H1 (cell line): ENCODE results near the gene TSPAN17. TPM values are rescaled to one million over a fixed set of nuclear protein-coding genes. Genes with fewer than 3 reads are reported as not detected.

Experiments used
- EGR1 ChIP-seq: IDR thresholded peaks from 2 replicates; pipeline ENCODE4 v1.6.1; 2011; ENCODE audit warnings: low read depth, low read length, borderline replicate concordance
- EZH2 ChIP-seq: fragments of 200-600 bp; sonication (generic); IDR thresholded peaks from 2 replicates; pipeline ENCODE4 v1.7.1; 2012; ENCODE audit warnings: low read depth, mild to moderate bottlenecking, moderate library complexity, low read length, inconsistent platforms; ENCODE audit not compliant: severe bottlenecking
- FOSL1 ChIP-seq: IDR thresholded peaks from 2 replicates; pipeline ENCODE4 v1.6.1; 2011; ENCODE audit warnings: mild to moderate bottlenecking, low read depth, low read length, moderate library complexity; ENCODE audit not compliant: insufficient read depth
- JUN ChIP-seq: IDR thresholded peaks from 2 replicates; pipeline ENCODE4 v1.6.1; 2011; ENCODE audit warnings: low read depth, mild to moderate bottlenecking, improper control_type of control experiment, low read length
- JUND ChIP-seq: IDR thresholded peaks from 2 replicates; pipeline ENCODE4 v1.6.1; 2011; ENCODE audit warnings: mild to moderate bottlenecking, improper control_type of control experiment, low read length
- NANOG ChIP-seq: IDR thresholded peaks from 2 replicates; pipeline ENCODE4 v1.6.1; 2011; ENCODE audit warnings: low read length, low read depth, mild to moderate bottlenecking, inconsistent platforms; ENCODE audit not compliant: insufficient read depth, poor library complexity, severe bottlenecking
- NRF1 ChIP-seq: IDR thresholded peaks from 2 replicates; pipeline ENCODE4 v1.6.1; 2011; ENCODE audit warnings: mild to moderate bottlenecking, low read depth, low read length, improper control_type of control experiment
- POU5F1 ChIP-seq: IDR thresholded peaks from 2 replicates; pipeline ENCODE4 v1.6.1; 2011; ENCODE audit warnings: low read depth, mild to moderate bottlenecking, low read length, moderate library complexity
- SIRT6 ChIP-seq: IDR thresholded peaks from one replicate; pipeline ENCODE4 v1.7.1; 2012; ENCODE audit warnings: low read length, inconsistent platforms
- SIX5 ChIP-seq: IDR thresholded peaks from 2 replicates; pipeline ENCODE4 v1.6.1; 2011; ENCODE audit warnings: mild to moderate bottlenecking, low read depth, low read length
- ZNF274 ChIP-seq: IDR thresholded peaks from 2 replicates; pipeline ENCODE4 v1.7.0; 2012; ENCODE audit warnings: low read length, borderline replicate concordance; ENCODE audit errors: extremely low read depth
- polyA plus RNA-seq, 7 experiments: library from polyadenylated mRNA; depleted of rRNA in 3 of 7; stranded (reverse) in 5 of 7; unstranded in 2 of 7; fragments of >200 nt in 5 of 7; fragments of 200-250 nt in 2 of 7; gene quantifications; 1 replicate in 5 of 7; 2 replicates in 1 of 7; 4 replicates in 1 of 7; pipeline versions ENCODE4 v1.2.1 to v1.2.3, GENCODE V29; 2011 to 2013; ENCODE audit warnings: missing spikeins in 2 of 7, mixed read lengths in 2 of 7
- total RNA-seq: library from RNA; stranded (reverse); fragmentation: NEBNext Ultra II Directional; extraction: Animal tissue kit (Norgen Biotek cat#: 25700); gene quantifications from 2 replicates; pipeline ENCODE4 v1.2.1, GENCODE V29; 2021
- TF ChIP-seq, protein P1 (sequence below): IDR thresholded peaks from 2 replicates; pipeline ENCODE4 v1.6.1; 2011; ENCODE audit warnings: low read depth, mild to moderate bottlenecking, low read length; ENCODE audit not compliant: insufficient read depth

TSPAN17 gene
- total and polyA plus RNA-seq, 2 of the 8 experiments (the other 6 are each of a cell fraction or from before 2014, with no cell fraction given), result 41.5 to 53.7 TPM

DNA sequence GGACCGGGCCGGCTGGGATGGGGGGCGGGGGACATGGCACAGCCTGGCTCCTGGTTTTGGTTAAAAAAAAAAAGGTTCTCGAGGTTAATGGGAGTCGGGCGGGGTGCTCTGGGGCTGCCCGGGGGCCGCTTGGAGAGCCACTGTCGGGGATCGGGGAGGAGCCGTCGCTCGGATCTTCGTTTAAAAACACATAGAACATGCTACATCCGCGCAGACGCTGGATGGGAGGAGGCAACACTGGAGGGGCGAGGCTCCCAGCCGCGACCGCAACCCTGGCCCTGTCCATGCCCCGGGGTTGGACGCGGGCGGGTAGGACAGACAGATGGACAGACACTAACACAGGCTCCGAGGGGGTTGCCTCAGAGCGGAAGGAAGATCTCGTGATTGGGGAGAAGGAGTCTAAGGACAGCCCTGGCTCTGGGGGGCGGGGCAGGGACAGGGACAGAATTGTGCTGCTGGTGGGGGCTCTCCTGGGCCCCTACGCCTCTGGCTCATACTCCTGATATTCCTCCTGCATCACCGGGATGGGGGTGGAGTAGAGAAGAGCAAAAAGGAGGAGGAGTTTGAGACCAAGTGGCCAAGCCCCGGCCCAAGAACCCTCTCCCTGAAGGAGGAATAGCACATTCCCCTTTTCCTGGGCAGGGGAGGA lies 26.8 kb upstream of the TSPAN17 start (continued):
- no peak for TF ChIP-seq FOSL1
- TF ChIP-seq JUND, result peak; percentile 58; the same call in 1 of the 2 replicates
- no peak for TF ChIP-seq JUN
- TF ChIP-seq ZNF274, result no peak
- TF ChIP-seq, protein P1, sequence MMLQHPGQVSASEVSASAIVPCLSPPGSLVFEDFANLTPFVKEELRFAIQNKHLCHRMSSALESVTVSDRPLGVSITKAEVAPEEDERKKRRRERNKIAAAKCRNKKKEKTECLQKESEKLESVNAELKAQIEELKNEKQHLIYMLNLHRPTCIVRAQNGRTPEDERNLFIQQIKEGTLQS, result no peak
- TF ChIP-seq EGR1, result no peak
- TF ChIP-seq SIRT6, result no peak
- TF ChIP-seq NANOG, result no peak
- peak; percentile 66 for TF ChIP-seq EZH2
- TF ChIP-seq NRF1, result no peak
- TF ChIP-seq POU5F1, result no peak
- TF ChIP-seq SIX5, result no peak
